DOHH2 (cell line): ENCODE measurements around the gene SPZ1.

ENCODE experiments used
- EZH2phosphoT487 ChIP-seq: fragments of 200-600 bp; sonication (generic); IDR thresholded peaks from 2 replicates; pipeline ENCODE4 v1.6.1; 2017; ENCODE audit warnings: borderline replicate concordance, mild to moderate bottlenecking, antibody characterized with exemption, low read length, moderate library complexity, mixed read lengths
- TF ChIP-seq, protein P1 (sequence below): fragments of 200-600 bp; sonication (generic); IDR thresholded peaks from one replicate; pipeline ENCODE4 v1.5.1; 2014; ENCODE audit warnings: antibody characterized with exemption, mild to moderate bottlenecking, low read depth, low read length; ENCODE audit not compliant: poor library complexity, severe bottlenecking

DNA sequence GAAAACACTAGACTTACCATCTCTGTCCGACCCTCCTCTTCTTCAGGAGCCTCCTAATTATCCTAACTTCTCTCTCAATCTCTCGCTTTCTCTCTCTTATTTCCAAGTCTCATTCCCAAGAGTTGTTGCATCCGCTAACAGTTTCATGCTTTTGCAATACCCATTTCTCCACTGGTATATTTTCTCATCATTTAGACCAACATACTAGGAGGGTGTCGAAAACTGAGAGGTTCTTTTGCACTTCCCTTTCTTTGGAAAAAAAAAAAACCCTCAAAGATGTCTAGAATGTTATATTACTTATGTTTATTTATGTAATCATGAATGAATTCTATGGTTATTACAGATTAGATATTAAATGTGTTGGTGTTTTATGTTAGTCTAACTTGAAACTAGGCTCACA lies 35.9 kb downstream of the SPZ1 start:
- TF ChIP-seq, protein P1, sequence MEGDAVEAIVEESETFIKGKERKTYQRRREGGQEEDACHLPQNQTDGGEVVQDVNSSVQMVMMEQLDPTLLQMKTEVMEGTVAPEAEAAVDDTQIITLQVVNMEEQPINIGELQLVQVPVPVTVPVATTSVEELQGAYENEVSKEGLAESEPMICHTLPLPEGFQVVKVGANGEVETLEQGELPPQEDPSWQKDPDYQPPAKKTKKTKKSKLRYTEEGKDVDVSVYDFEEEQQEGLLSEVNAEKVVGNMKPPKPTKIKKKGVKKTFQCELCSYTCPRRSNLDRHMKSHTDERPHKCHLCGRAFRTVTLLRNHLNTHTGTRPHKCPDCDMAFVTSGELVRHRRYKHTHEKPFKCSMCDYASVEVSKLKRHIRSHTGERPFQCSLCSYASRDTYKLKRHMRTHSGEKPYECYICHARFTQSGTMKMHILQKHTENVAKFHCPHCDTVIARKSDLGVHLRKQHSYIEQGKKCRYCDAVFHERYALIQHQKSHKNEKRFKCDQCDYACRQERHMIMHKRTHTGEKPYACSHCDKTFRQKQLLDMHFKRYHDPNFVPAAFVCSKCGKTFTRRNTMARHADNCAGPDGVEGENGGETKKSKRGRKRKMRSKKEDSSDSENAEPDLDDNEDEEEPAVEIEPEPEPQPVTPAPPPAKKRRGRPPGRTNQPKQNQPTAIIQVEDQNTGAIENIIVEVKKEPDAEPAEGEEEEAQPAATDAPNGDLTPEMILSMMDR, result no peak
- no peak for TF ChIP-seq EZH2phosphoT487
